Measurements from ENCODE around the gene CHMP6. TPM values are rescaled to one million over a fixed set of nuclear protein-coding genes. Genes with fewer than 3 reads are reported as not detected.

Gene CHMP6
- total and polyA plus RNA-seq, 12 donors: 7.8 to 35.3 (median 25.8) TPM

DNA sequence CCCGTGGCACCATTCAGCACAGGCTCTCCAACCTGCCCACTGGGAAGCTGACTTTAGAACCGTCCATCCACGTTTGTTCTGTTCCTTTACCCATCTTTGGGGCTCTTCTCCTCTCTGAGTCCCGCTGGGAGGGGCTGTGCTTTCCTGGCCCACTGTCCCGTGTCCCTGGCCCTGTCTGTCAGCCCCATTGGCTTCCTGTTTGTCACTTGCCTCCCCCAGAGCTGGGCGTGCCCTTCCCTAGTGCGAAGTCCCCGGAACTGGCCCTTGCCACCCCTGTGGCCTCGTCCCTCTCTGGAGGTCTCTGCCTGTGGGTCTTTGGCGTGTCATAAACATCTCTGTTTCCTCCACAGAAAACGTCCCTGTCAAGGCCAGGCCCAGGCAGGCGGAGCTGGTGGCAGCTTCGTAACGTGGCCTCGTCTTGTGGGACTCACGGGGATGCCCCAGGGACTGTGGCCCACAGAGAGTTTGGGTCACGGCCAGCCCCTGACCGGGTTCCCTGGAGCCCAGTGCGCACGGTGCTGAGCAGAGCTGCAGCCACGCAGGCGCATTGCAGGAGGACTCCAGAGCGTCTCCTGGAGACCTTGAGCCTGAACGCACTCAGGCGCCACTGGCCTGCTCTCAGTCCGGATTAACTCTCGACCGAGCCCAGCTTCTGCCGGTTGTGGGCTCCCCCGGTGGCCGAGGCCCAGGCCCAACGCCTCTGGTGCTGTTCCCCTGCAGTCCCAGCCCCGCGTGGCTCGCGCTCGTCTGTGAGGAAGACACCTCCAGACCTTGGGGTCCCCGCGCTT lies 7.3 kb downstream of the CHMP6 start:
- peaks cover 10% of the 10 kb centered on the region for H3K27me3 ChIP-seq
- no peak for DNase-seq
- WGBS, 4 donors: 89 to 92% (median 91%) methylated on average over 19 to 39 of the region's 39 CpGs
- H3K9me3 ChIP-seq (replicated peaks in 1 of 3): no peaks in the 10 kb centered on the region
- H3K4me3 ChIP-seq: no peak overlapping the region
- no peak for TF ChIP-seq POLR2A (IDR thresholded peaks at IDR 0.05)
- TF ChIP-seq, protein P1, sequence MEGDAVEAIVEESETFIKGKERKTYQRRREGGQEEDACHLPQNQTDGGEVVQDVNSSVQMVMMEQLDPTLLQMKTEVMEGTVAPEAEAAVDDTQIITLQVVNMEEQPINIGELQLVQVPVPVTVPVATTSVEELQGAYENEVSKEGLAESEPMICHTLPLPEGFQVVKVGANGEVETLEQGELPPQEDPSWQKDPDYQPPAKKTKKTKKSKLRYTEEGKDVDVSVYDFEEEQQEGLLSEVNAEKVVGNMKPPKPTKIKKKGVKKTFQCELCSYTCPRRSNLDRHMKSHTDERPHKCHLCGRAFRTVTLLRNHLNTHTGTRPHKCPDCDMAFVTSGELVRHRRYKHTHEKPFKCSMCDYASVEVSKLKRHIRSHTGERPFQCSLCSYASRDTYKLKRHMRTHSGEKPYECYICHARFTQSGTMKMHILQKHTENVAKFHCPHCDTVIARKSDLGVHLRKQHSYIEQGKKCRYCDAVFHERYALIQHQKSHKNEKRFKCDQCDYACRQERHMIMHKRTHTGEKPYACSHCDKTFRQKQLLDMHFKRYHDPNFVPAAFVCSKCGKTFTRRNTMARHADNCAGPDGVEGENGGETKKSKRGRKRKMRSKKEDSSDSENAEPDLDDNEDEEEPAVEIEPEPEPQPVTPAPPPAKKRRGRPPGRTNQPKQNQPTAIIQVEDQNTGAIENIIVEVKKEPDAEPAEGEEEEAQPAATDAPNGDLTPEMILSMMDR (IDR thresholded peaks at IDR 0.05): no peak
- no peak overlapping the region for H3K27ac ChIP-seq
- H3K4me1 ChIP-seq (replicated peaks in 1 of 2): peaks cover 8 to 20% of the 10 kb centered on the region in 2 donors
- intact Hi-C loops (cut with DNase I): no loop called here
- H3K36me3 ChIP-seq (replicated peaks in 1 of 2): peaks cover 0 to 53% of the 10 kb centered on the region in 2 donors

GRCh38 chr17:80999536-81000333 lies 8.1 kb downstream of the CHMP6 start:
- no peaks in the 10 kb centered on the region for H3K9me3 ChIP-seq (replicated peaks in 1 of 3)
- intact Hi-C loops (cut with DNase I): no loop called here
- 92 to 95% (median 93%) methylated on average over 19 to 40 of the region's 40 CpGs for WGBS, 4 donors
- no peak for TF ChIP-seq POLR2A (IDR thresholded peaks at IDR 0.05)
- TF ChIP-seq, protein P1 (IDR thresholded peaks at IDR 0.05): no peak
- no peak overlapping the region for H3K4me3 ChIP-seq
- DNase-seq: no peak
- peaks cover 14% of the 10 kb centered on the region for H3K27me3 ChIP-seq
- peaks cover 0 to 53% of the 10 kb centered on the region in 2 donors for H3K36me3 ChIP-seq (replicated peaks in 1 of 2)
- H3K4me1 ChIP-seq (replicated peaks in 1 of 2): peaks cover 14 to 25% of the 10 kb centered on the region in 2 donors
- no peak overlapping the region for H3K27ac ChIP-seq

- intact Hi-C loops (cut with DNase I): no loop called here
- Histone ChIP-seq H3K27ac (no peak overlapping the region), H3K27me3 (peaks cover 14% of the 10 kb centered on the region), H3K36me3 (replicated peaks in 1 of 2) (peaks cover 0 to 48% of the 10 kb centered on the region in 2 donors), H3K4me3 (no peak overlapping the region), H3K9me3 (replicated peaks in 1 of 3) (no peaks in the 10 kb centered on the region), H3K4me1 (replicated peaks in 1 of 2) (peaks cover 14 to 25% of the 10 kb centered on the region in 2 donors)
- 86 to 97% (median 92%) methylated on average over 4 to 8 of the region's 8 CpGs for WGBS, 4 donors
- DNase-seq: no peak
- no peak for TF ChIP-seq POLR2A (IDR thresholded peaks at IDR 0.05)
- TF ChIP-seq, protein P1 (IDR thresholded peaks at IDR 0.05): no peak
Observed at GRCh38 chr17:81000334-81000630, 8.6 kb downstream of the CHMP6 start.

DNA sequence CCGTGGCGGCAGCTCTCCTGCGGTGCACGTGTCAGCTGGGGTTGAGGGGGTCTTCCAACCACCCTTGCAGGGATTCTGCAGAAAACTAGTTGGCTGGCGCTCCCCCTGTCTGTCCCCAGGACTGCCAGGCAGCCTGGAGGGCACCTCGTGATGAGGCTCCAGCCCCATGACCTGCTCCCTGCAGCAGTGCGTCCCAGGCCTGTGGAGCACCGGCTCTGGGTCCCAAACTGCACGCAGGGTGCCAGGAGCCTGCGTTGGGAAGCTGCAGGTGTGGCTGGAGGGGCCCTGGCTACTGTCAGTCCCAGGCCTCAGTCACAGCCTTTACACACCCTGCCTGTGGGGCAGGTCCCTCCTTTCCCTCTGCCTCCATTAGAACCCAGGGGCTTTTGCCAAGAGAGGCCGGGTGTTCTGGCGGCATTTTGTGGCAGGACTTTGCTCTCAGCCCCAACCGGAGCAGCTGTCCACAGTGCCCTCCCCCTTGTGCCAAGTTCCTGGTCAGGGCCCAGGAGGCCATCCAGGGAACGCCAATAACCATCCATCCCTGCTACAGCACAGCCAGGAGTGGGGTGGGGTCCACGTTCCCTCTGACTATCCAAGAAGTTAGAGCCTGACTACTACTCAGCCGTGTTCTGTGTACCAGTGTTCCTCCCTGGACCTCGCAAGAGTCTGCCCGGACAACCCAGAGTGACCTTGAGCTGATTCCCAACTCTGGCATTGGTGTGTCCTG lies 9.2 kb downstream of the CHMP6 start:
- TF ChIP-seq, protein P1 (IDR thresholded peaks at IDR 0.05): no peak
- TF ChIP-seq POLR2A (IDR thresholded peaks at IDR 0.05): no peak
- intact Hi-C loops (cut with DNase I): no loop called here
- Histone ChIP-seq H3K36me3 (replicated peaks in 1 of 2) (peaks cover 0 to 43% of the 10 kb centered on the region in 2 donors), H3K4me3 (no peak overlapping the region), H3K9me3 (replicated peaks in 1 of 3) (no peaks in the 10 kb centered on the region), H3K27ac (no peak overlapping the region), H3K4me1 (replicated peaks in 1 of 2) (peaks cover 14 to 25% of the 10 kb centered on the region in 2 donors), H3K27me3 (peaks cover 14% of the 10 kb centered on the region)
- 30 to 71% (median 69%) methylated on average over 2 to 18 of the region's 18 CpGs for WGBS, 4 donors
- peak in 4 of 7 donors; percentile 50 to 66 (median 57) for DNase-seq
